Activated T-cell treated with anti-CD3 and anti-CD28 coated beads, Interleukin-2, amount 50 U/mL, for 24 hours (primary cell): ENCODE data around the gene ZFHX3.

Experiments
- DNase-seq: peaks from one replicate; pipeline ENCODE4 v3.0.0-alpha.2; 2020
- H3K27ac Mint-ChIP-seq: 2 replicates; pipeline ENCODE4 v1.8.0; 2020; ENCODE audit warnings: mild to moderate bottlenecking, mixed read lengths
- H3K27me3 Mint-ChIP-seq: 2 replicates; pipeline ENCODE4 v1.8.0; 2020; ENCODE audit warnings: mixed read lengths
- H3K36me3 Mint-ChIP-seq: 2 replicates; pipeline ENCODE4 v1.8.0; 2020; ENCODE audit warnings: low read depth, mixed read lengths
- H3K4me1 Mint-ChIP-seq: 2 replicates; pipeline ENCODE4 v1.8.0; 2020; ENCODE audit warnings: low read depth, mixed read lengths
- H3K4me3 Mint-ChIP-seq: 2 replicates; pipeline ENCODE4 v1.8.0; 2020; ENCODE audit warnings: mild to moderate bottlenecking, moderate library complexity, mixed read lengths
- H3K9me3 Mint-ChIP-seq: 2 replicates; pipeline ENCODE4 v1.8.0; 2020; ENCODE audit warnings: mixed read lengths

The ZFHX3 gene

DNA sequence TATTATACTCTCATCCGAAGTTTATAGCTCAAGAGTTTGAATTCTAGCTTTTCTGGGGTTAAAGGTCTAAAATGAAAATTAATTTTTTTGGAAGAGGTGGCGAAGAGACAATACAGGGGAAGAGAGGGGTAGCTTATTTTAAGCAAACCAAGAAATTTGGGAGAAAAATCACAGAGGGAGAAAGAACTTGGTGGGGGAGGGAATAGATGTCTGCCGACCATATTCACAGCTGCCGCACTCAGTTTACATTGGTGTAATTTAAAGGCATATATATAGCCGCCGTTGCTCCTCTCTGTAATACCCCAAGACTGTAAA lies 6.5 kb upstream of the ZFHX3 start:
- Mint-ChIP-seq H3K27ac (no peak overlapping the region), H3K9me3 (no peaks in the 10 kb centered on the region), H3K4me3 (no peak overlapping the region), H3K27me3 (peaks cover 38% of the 10 kb centered on the region), H3K4me1 (peaks cover 6% of the 10 kb centered on the region), H3K36me3 (no peaks in the 10 kb centered on the region)
- DNase-seq = no peak

- no peak for DNase-seq
- peaks cover 37% of the 10 kb centered on the region for H3K27me3 Mint-ChIP-seq
- no peaks in the 10 kb centered on the region for H3K9me3 Mint-ChIP-seq
- no peaks in the 10 kb centered on the region for H3K36me3 Mint-ChIP-seq
- no peak overlapping the region for H3K4me3 Mint-ChIP-seq
- H3K27ac Mint-ChIP-seq = no peak overlapping the region
- H3K4me1 Mint-ChIP-seq = peaks cover 5% of the 10 kb centered on the region
Measured at GRCh38 chr16:73054125-73054484, 6.2 kb upstream of the ZFHX3 start.

- H3K36me3 Mint-ChIP-seq = no peaks in the 10 kb centered on the region
- H3K4me1 Mint-ChIP-seq = peaks cover 2% of the 10 kb centered on the region
- DNase-seq = no peak
- H3K4me3 Mint-ChIP-seq = no peak overlapping the region
- H3K9me3 Mint-ChIP-seq = no peaks in the 10 kb centered on the region
- H3K27me3 Mint-ChIP-seq = peaks cover 39% of the 10 kb centered on the region
- H3K27ac Mint-ChIP-seq = no peak overlapping the region
Measured at GRCh38 chr16:73053364-73054124, 5.6 kb upstream of the ZFHX3 start.

GRCh38 chr16:73053038-73053363 lies 5.1 kb upstream of the ZFHX3 start:
- H3K36me3 Mint-ChIP-seq = no peaks in the 10 kb centered on the region
- H3K27ac Mint-ChIP-seq = no peak overlapping the region
- no peaks in the 10 kb centered on the region for H3K9me3 Mint-ChIP-seq
- H3K27me3 Mint-ChIP-seq = peaks cover 40% of the 10 kb centered on the region
- H3K4me3 Mint-ChIP-seq = no peak overlapping the region
- H3K4me1 Mint-ChIP-seq = peaks cover 2% of the 10 kb centered on the region
- DNase-seq = no peak

GRCh38 chr16:73052576-73052975 lies 4.6 kb upstream of the ZFHX3 start:
- DNase-seq = no peak
- peaks cover 2% of the 10 kb centered on the region for H3K4me1 Mint-ChIP-seq
- H3K36me3 Mint-ChIP-seq = no peaks in the 10 kb centered on the region
- H3K9me3 Mint-ChIP-seq = no peaks in the 10 kb centered on the region
- no peak overlapping the region for H3K27ac Mint-ChIP-seq
- peaks cover 40% of the 10 kb centered on the region for H3K27me3 Mint-ChIP-seq
- H3K4me3 Mint-ChIP-seq = no peak overlapping the region

GRCh38 chr16:73051961-73052360 lies 4.0 kb upstream of the ZFHX3 start:
- Mint-ChIP-seq H3K9me3 (no peaks in the 10 kb centered on the region), H3K27ac (no peak overlapping the region), H3K27me3 (peaks cover 41% of the 10 kb centered on the region), H3K4me3 (no peak overlapping the region), H3K36me3 (no peaks in the 10 kb centered on the region), H3K4me1 (peaks cover 4% of the 10 kb centered on the region)
- DNase-seq = no peak

DNA sequence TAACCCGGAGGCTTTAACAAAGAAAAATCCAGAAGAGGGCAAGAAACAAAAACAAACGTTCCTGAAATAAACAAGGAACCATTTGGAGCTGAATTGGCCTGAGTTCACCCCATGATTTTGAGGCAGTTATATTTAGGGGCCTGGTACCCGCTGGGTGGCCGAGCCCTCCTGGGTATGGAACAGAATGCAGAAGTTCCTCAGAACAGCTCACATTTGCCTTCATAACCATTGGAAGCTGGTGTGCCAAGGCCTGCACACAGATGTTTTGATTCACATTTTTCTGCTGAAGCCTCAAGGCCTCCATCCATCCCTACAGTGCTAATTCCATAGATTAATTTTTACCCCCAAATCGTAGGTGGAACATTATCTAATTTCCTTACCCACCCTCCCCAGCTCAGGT lies 3.3 kb upstream of the ZFHX3 start:
- no peaks in the 10 kb centered on the region for H3K36me3 Mint-ChIP-seq
- H3K9me3 Mint-ChIP-seq = no peaks in the 10 kb centered on the region
- no peak overlapping the region for H3K4me3 Mint-ChIP-seq
- H3K27ac Mint-ChIP-seq = no peak overlapping the region
- no peak for DNase-seq
- H3K27me3 Mint-ChIP-seq = peaks cover 41% of the 10 kb centered on the region
- peaks cover 4% of the 10 kb centered on the region for H3K4me1 Mint-ChIP-seq

- peaks cover 39% of the 10 kb centered on the region for H3K27me3 Mint-ChIP-seq
- no peak for DNase-seq
- H3K9me3 Mint-ChIP-seq = no peaks in the 10 kb centered on the region
- no peaks in the 10 kb centered on the region for H3K36me3 Mint-ChIP-seq
- H3K27ac Mint-ChIP-seq = no peak overlapping the region
- H3K4me3 Mint-ChIP-seq = no peak overlapping the region
- peaks cover 4% of the 10 kb centered on the region for H3K4me1 Mint-ChIP-seq
Measured at GRCh38 chr16:73050201-73051099, 2.5 kb upstream of the ZFHX3 start.

DNA sequence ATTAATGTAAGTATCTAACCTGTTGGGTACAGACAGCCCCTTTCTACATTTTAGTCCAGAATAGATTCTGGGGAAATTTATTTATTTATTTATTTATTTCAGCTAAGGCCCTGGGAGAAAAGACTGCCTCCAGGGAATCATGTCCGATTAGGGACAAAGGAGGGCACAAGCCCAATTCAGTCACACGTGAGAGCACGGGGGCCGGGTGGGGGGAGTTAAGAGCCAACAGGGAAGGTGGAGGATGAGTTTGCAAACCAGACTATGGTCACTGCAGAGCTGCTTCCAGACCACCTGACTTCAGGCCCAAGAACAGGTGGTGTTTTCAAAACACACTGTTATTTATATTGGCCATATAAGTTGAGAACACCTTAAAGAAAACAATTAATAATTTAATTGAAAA lies 1.6 kb upstream of the ZFHX3 start:
- Mint-ChIP-seq H3K27me3 (peaks cover 40% of the 10 kb centered on the region), H3K27ac (no peak overlapping the region), H3K36me3 (no peaks in the 10 kb centered on the region), H3K4me1 (peaks cover 4% of the 10 kb centered on the region), H3K9me3 (no peaks in the 10 kb centered on the region), H3K4me3 (no peak overlapping the region)
- DNase-seq = no peak

DNA sequence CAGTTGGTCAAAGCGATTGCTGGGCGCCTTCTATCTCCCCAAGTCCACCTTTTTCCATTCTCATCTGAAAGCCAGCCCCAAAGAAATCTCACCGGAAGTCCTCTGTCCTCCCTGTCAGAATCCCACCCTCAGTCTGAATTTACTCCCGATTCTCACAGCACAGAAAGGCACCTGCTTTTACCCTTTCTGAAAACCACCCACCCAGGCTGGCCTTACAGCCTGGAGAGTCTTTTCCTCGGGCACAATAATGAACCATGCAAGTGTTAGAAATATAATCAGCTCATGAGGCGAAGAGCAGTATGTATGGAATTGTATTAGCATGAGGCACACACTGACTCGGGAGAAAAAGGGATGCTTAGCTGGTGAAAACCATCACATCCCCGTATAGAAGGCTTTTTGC lies 1.2 kb upstream of the ZFHX3 start:
- no peak for DNase-seq
- Mint-ChIP-seq H3K27me3 (peaks cover 44% of the 10 kb centered on the region), H3K9me3 (no peaks in the 10 kb centered on the region), H3K4me1 (peaks cover 4% of the 10 kb centered on the region), H3K36me3 (no peaks in the 10 kb centered on the region), H3K4me3 (no peak overlapping the region), H3K27ac (no peak overlapping the region)

GRCh38 chr16:73048292-73049080 lies 558 bp upstream of the ZFHX3 start:
- peaks cover 46% of the 10 kb centered on the region for H3K27me3 Mint-ChIP-seq
- H3K27ac Mint-ChIP-seq = no peak overlapping the region
- no peak overlapping the region for H3K4me3 Mint-ChIP-seq
- no peaks in the 10 kb centered on the region for H3K9me3 Mint-ChIP-seq
- DNase-seq = no peak
- peaks cover 4% of the 10 kb centered on the region for H3K4me1 Mint-ChIP-seq
- H3K36me3 Mint-ChIP-seq = no peaks in the 10 kb centered on the region

DNA sequence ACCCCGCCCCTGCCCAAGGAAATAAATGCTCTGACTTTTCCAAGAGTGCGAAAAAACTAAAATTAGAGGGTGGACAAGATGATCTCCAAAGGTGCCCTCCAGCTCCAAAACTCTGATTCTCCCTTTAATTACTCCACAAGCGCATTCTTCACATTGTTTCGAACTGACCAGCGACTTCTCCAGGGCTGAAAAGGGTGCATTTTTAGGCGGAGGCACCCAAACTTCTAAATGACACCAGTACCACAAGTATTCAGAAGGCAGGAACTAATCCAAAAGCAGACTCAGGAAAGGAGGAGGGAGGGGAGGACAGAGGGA lies 750 bp downstream of the ZFHX3 start:
- H3K4me1 Mint-ChIP-seq = peaks cover 4% of the 10 kb centered on the region
- H3K4me3 Mint-ChIP-seq = peak overlapping the region; percentile 22
- H3K9me3 Mint-ChIP-seq = no peaks in the 10 kb centered on the region
- DNase-seq = no peak
- H3K27ac Mint-ChIP-seq = no peak overlapping the region
- peaks cover 48% of the 10 kb centered on the region for H3K27me3 Mint-ChIP-seq
- H3K36me3 Mint-ChIP-seq = no peaks in the 10 kb centered on the region

DNA sequence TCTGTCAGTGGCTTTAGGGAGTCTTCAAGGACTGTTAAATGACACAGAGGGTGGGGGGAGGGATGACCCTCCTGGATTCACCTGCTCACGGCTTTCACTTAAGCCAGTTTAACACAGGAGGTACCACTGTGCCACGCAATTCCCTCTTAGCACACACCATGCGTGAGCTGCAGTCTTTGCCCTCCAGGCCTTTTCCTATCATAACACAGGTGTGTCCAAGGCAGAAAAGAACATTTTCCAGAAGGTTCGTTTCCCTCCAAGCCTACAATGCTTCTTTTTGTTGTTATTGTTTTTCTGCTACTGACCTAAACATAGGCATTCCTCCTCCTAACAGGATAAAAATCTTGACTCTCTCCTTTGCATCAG lies 1.1 kb downstream of the ZFHX3 start:
- H3K4me3 Mint-ChIP-seq = no peak overlapping the region
- H3K27me3 Mint-ChIP-seq = peaks cover 48% of the 10 kb centered on the region
- no peaks in the 10 kb centered on the region for H3K36me3 Mint-ChIP-seq
- H3K27ac Mint-ChIP-seq = no peak overlapping the region
- no peaks in the 10 kb centered on the region for H3K9me3 Mint-ChIP-seq
- peaks cover 4% of the 10 kb centered on the region for H3K4me1 Mint-ChIP-seq
- no peak for DNase-seq

DNA sequence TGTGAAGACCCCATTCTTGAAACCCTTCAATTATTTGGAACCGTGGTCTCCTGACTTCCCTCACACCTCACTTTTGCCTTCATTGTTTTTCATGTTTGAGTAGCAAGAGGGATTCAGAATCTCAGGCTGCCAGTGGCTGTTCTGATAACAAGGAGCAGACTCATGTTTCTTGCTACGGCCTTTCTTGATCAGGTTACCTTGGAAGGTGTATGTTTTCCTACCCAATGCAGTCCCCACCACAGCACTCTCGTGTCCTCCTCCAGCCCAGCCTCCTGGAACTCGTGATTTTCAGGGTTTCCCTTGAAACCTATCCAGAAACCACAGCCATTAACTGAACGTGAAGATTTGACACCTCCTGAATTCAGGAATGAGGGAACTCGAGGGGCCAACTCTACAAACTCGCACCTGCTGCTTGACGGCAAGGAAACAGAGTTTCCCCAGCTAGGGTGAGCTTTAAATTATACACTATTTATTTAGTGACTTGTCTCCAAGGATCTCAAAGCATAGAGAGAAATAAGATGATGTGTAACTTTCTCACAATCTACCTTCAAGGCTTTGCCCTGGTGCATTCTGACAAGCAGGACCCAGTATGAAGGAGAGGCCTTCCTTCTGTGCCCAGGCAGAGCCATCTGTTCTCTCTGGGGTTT lies 1.6 kb downstream of the ZFHX3 start:
- H3K9me3 Mint-ChIP-seq = no peaks in the 10 kb centered on the region
- no peaks in the 10 kb centered on the region for H3K36me3 Mint-ChIP-seq
- DNase-seq = no peak
- H3K4me3 Mint-ChIP-seq = no peak overlapping the region
- H3K27ac Mint-ChIP-seq = no peak overlapping the region
- peaks cover 48% of the 10 kb centered on the region for H3K27me3 Mint-ChIP-seq
- peaks cover 4% of the 10 kb centered on the region for H3K4me1 Mint-ChIP-seq
